Activated CD8-positive, alpha-beta T cell treated with anti-CD3 and anti-CD28 coated beads for 36 hours (primary cell): ENCODE measurements around the gene BORCS5. TPM values are rescaled to one million over a fixed set of nuclear protein-coding genes. Genes with fewer than 3 reads are reported as not detected.

Source experiments
- ATAC-seq: fragments of 200-7000 bp; cut with Tn5 transposase; one replicate; pipeline ENCODE4 v1.10.0; 2021; ENCODE audit warnings: mild to moderate bottlenecking, moderate library complexity
- CTCF ChIA-PET: fragments of 350-600 bp; sonication (Branson Sonifier 250); formaldehyde crosslinking; loops from one replicate; lab custom pipeline; 2021; ENCODE audit warnings: antibody characterized with exemption; lab: Charles Lee
- POLR2A ChIA-PET: fragments of 350-600 bp; sonication (Branson Sonifier 250); formaldehyde crosslinking; loops from one replicate; lab custom pipeline; 2021; ENCODE audit warnings: antibody characterized with exemption; lab: Charles Lee
- DNase-seq: peaks from one replicate; pipeline ENCODE4 v3.0.0-alpha.2; 2020
- H3K27ac Mint-ChIP-seq: one replicate; pipeline ENCODE4 v1.8.0; 2021; ENCODE audit warnings: mild to moderate bottlenecking, mixed read lengths
- H3K27me3 Mint-ChIP-seq: one replicate; pipeline ENCODE4 v1.8.0; 2021; ENCODE audit warnings: mixed read lengths
- H3K36me3 Mint-ChIP-seq: one replicate; pipeline ENCODE4 v1.8.0; 2021; ENCODE audit warnings: low read depth, mixed read lengths
- H3K4me1 Mint-ChIP-seq: one replicate; pipeline ENCODE4 v1.8.0; 2021; ENCODE audit warnings: low read depth, mixed read lengths
- H3K4me3 Mint-ChIP-seq: one replicate; pipeline ENCODE4 v1.8.0; 2021; ENCODE audit warnings: mild to moderate bottlenecking, moderate library complexity, mixed read lengths
- H3K9me3 Mint-ChIP-seq: one replicate; pipeline ENCODE4 v1.8.0; 2021; ENCODE audit warnings: mixed read lengths
- CTCF ChIP-seq: fragments of 200-600 bp; IDR thresholded peaks from one replicate; pipeline ENCODE4 v1.8.0; 2022; ENCODE audit warnings: antibody characterized with exemption, mild to moderate bottlenecking
- intact Hi-C: fragments of 100-400 bp; cut with micrococcal nuclease; formaldehyde crosslinking; loops from one replicate; pipeline ENCODE4 v1.10.0; 2022
- total RNA-seq, 2 experiments: library from RNA; stranded (reverse); gene quantifications; one replicate each; pipeline ENCODE4 v1.2.3, GENCODE V29; 2021

The BORCS5 gene
- total RNA-seq, 2 experiments from 2014 or later: 31.5 to 32.9 TPM

GRCh38 chr12:12486661-12487240 lies 129.9 kb downstream of the BORCS5 start:
- intact Hi-C loops: no loop called here
- Mint-ChIP-seq H3K4me1 (peaks cover 46% of the 10 kb centered on the region), H3K4me3 (no peak overlapping the region), H3K9me3 (no peaks in the 10 kb centered on the region), H3K27me3 (no peaks in the 10 kb centered on the region), H3K27ac (peak overlapping the region; percentile 80), H3K36me3 (peaks cover 53% of the 10 kb centered on the region)
- TF ChIP-seq CTCF: no peak
- ChIA-PET POLR2A (interaction anchor here (0.8 to 2.1 kb wide), 5 partner anchors 10 to 237 kb away, joined by 3 to 7 read pairs (median 3); no protein-coding TSS in a partner anchor), CTCF (interaction anchor here (1.0 to 1.4 kb wide), 4 partner anchors 17 to 77 kb away, joined by 3 to 5 read pairs (median 4); no protein-coding TSS in a partner anchor)
- DNase-seq (peak; percentile 59), ATAC-seq (peak; percentile 64)

- POLR2A ChIA-PET: interaction anchor here (0.8 to 2.1 kb wide), 5 partner anchors 11 to 130 kb away, joined by 3 to 7 read pairs (median 3); no protein-coding TSS in a partner anchor
- H3K9me3 Mint-ChIP-seq: no peaks in the 10 kb centered on the region
- CTCF ChIA-PET: interaction anchor here (1.0 to 1.4 kb wide), 4 partner anchors 13 to 76 kb away, joined by 3 to 5 read pairs (median 3); no protein-coding TSS in a partner anchor
- intact Hi-C loops: no loop called here
- H3K36me3 Mint-ChIP-seq: peaks cover 50% of the 10 kb centered on the region
- no peaks in the 10 kb centered on the region for H3K27me3 Mint-ChIP-seq
- H3K4me1 Mint-ChIP-seq: peaks cover 40% of the 10 kb centered on the region
- no peak for TF ChIP-seq CTCF
- no peak for ATAC-seq
- H3K4me3 Mint-ChIP-seq: no peak overlapping the region
- DNase-seq: no peak
- H3K27ac Mint-ChIP-seq: peak overlapping the region; percentile 57
Observed at GRCh38 chr12:12487490-12487889, 130.6 kb downstream of the BORCS5 start.

GRCh38 chr12:12488296-12488695 lies 131.4 kb downstream of the BORCS5 start:
- no peak for ATAC-seq

GRCh38 chr12:12488823-12489550 lies 132.1 kb downstream of the BORCS5 start:
- ATAC-seq: peak; percentile 23
- CTCF ChIA-PET: interaction anchor here (0.8 to 1.4 kb wide), 2 partner anchors 15 to 17 kb away, joined by 3 read pairs; no protein-coding TSS in a partner anchor
- no peak for DNase-seq
- Mint-ChIP-seq H3K9me3 (no peaks in the 10 kb centered on the region), H3K27me3 (no peaks in the 10 kb centered on the region), H3K27ac (peak overlapping the region; percentile 57), H3K4me3 (no peak overlapping the region), H3K36me3 (peaks cover 39% of the 10 kb centered on the region), H3K4me1 (peaks cover 29% of the 10 kb centered on the region)
- TF ChIP-seq CTCF: no peak
- POLR2A ChIA-PET: interaction anchor here (1.0 to 2.1 kb wide), 2 partner anchors 12 to 167 kb away, joined by 3 to 7 read pairs; no protein-coding TSS in a partner anchor
- intact Hi-C loops: no loop called here

More at GRCh38 chr12:12488296-12488695, 131.4 kb downstream of the BORCS5 start:
- H3K27ac Mint-ChIP-seq: peak overlapping the region; percentile 57
- H3K9me3 Mint-ChIP-seq: no peaks in the 10 kb centered on the region
- peaks cover 44% of the 10 kb centered on the region for H3K36me3 Mint-ChIP-seq
- H3K4me3 Mint-ChIP-seq: no peak overlapping the region
- no peak for DNase-seq
- POLR2A ChIA-PET: interaction anchor here (1.2 to 2.1 kb wide), 2 partner anchors 12 to 120 kb away, joined by 3 to 7 read pairs; no protein-coding TSS in a partner anchor
- peaks cover 35% of the 10 kb centered on the region for H3K4me1 Mint-ChIP-seq
- CTCF ChIA-PET: interaction anchor here (0.8 to 1.4 kb wide), 2 partner anchors 14 to 17 kb away, joined by 3 read pairs; no protein-coding TSS in a partner anchor
- intact Hi-C loops: no loop called here
- TF ChIP-seq CTCF: no peak
- H3K27me3 Mint-ChIP-seq: no peaks in the 10 kb centered on the region
